Upper lobe of left lung (tissue), 6 donors: ENCODE results near the gene PPARD. TPM values are rescaled to one million over a fixed set of nuclear protein-coding genes. Genes with fewer than 3 reads are reported as not detected.

ENCODE experiments used
- ATAC-seq, 2 donors: fragments of 200-7000 bp; cut with Tn5 transposase; one replicate each; pipeline ENCODE4 v1.9.1; 2022; ENCODE audit warnings: mild to moderate bottlenecking in 2 of 2, moderate library complexity in 2 of 2; ENCODE audit not compliant: low FRiP score in 2 of 2
- DNase-seq, 2 donors: peaks; one replicate each; pipeline ENCODE4 v3.0.0-alpha.2; 2019 to 2020
- H3K27ac ChIP-seq, 4 donors: fragments of 200-600 bp; sonication (generic); one replicate each; pipeline ENCODE4 v1.5.1; 2016 to 2019
- H3K27me3 ChIP-seq, 4 donors: fragments of 200-600 bp; sonication (generic); one replicate each; pipeline ENCODE4 v1.5.1; 2017 to 2019
- H3K36me3 ChIP-seq, 4 donors: fragments of 200-600 bp; sonication (generic); one replicate each; pipeline ENCODE4 v1.5.1; 2016 to 2019
- H3K4me1 ChIP-seq, 4 donors: fragments of 200-600 bp; sonication (generic); one replicate each; pipeline ENCODE4 v1.5.1; 2018 to 2019
- H3K4me3 ChIP-seq, 4 donors: fragments of 200-600 bp; sonication (generic); one replicate each; pipeline ENCODE4 v1.5.1; 2017 to 2019; ENCODE audit warnings: mild to moderate bottlenecking in 2 of 4, moderate library complexity in 1 of 4
- H3K9me3 ChIP-seq, 4 donors: fragments of 200-600 bp; sonication (generic); one replicate each; pipeline ENCODE4 v1.5.1; 2018 to 2019
- CTCF ChIP-seq, 6 experiments: fragments of 450-650 bp in 4 of 6; fragments of 200-600 bp in 2 of 6; sonication (generic) in 2 of 6; IDR thresholded peaks; one replicate each; pipeline ENCODE4 v1.5.1; 2016 to 2019; ENCODE audit warnings: antibody characterized with exemption in 6 of 6
- EP300 ChIP-seq, 4 donors: sonication (generic); formaldehyde crosslinking; IDR thresholded peaks; one replicate each; pipeline ENCODE4 v1.5.1; 2017; ENCODE audit warnings: antibody characterized with exemption in 4 of 4, control low read depth in 2 of 4
- POLR2A ChIP-seq, 4 donors: fragments of 450-650 bp; IDR thresholded peaks; one replicate each; pipeline ENCODE4 v1.5.1; 2016 to 2017; ENCODE audit warnings: antibody characterized with exemption in 4 of 4, mild to moderate bottlenecking in 2 of 4
- POLR2AphosphoS5 ChIP-seq, 2 donors: sonication (generic); formaldehyde crosslinking; IDR thresholded peaks; one replicate each; pipeline ENCODE4 v1.5.1; 2017; ENCODE audit warnings: antibody characterized with exemption in 2 of 2
- WGBS, 2 donors: methylation state at CpG; one replicate each; pipeline ENCODE4 v1.1.5; 2017 to 2018; 5-methylcytosine and 5-hydroxymethylcytosine counted together
- total RNA-seq, 6 donors: library from RNA; depleted of rRNA in 4 of 6; stranded (reverse); fragments of >200 nt in 4 of 6; gene quantifications; one replicate each; pipeline versions ENCODE4 v1.1.0 to v1.2.1, GENCODE V29; 2016 to 2021
- donor health status: DM: no; HTN: no; CAD: no; lungs with moderate emphysema.
- donor health status: DM: no; HTN: yes; CAD: no; lungs with severe emphysema.

Gene PPARD
- total RNA-seq, 6 donors from 2014 or later = 14.8 to 48.2 (median 31.5) TPM

DNA sequence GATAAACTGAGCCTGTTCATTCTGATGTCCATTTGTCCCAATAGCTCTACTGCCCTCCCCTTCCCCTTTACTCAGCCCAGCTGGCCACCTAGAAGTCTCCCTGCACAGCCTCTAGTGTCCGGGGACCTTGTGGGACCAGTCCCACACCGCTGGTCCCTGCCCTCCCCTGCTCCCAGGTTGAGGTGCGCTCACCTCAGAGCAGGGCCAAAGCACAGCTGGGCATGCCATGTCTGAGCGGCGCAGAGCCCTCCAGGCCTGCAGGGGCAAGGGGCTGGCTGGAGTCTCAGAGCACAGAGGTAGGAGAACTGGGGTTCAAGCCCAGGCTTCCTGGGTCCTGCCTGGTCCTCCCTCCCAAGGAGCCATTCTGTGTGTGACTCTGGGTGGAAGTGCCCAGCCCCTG, 85.1 kb downstream of the PPARD start:
- H3K9me3 ChIP-seq = peaks cover 4 to 22% (median 12%) of the 10 kb centered on the region in 4 donors
- ATAC-seq = peak in 1 of 2 donors; percentile 9
- H3K27me3 ChIP-seq = no peaks in the 10 kb centered on the region
- H3K4me3 ChIP-seq = no peak overlapping the region
- TF ChIP-seq POLR2AphosphoS5 (IDR thresholded peaks at IDR 0.05) (no peak), POLR2A (IDR thresholded peaks at IDR 0.05) (no peak), EP300 (IDR thresholded peaks at IDR 0.05) (no peak), CTCF (IDR thresholded peaks at IDR 0.05) (no peak)
- H3K27ac ChIP-seq = no peak overlapping the region
- WGBS, 2 donors = 96 to 100% methylated on average over 2 to 5 of the region's 5 CpGs
- peaks cover 0 to 12% (median 7%) of the 10 kb centered on the region in 4 donors for H3K4me1 ChIP-seq
- peak in 1 of 2 donors; percentile 47 for DNase-seq
- peaks cover 6 to 48% (median 30%) of the 10 kb centered on the region in 4 donors for H3K36me3 ChIP-seq

GRCh38 chr6:35427851-35428321, 85.5 kb downstream of the PPARD start:
- H3K4me3 ChIP-seq = no peak overlapping the region
- H3K4me1 ChIP-seq = peaks cover 0 to 12% (median 7%) of the 10 kb centered on the region in 4 donors
- H3K27me3 ChIP-seq = no peaks in the 10 kb centered on the region
- no peak overlapping the region for H3K27ac ChIP-seq
- DNase-seq (no peak), ATAC-seq (no peak)
- H3K36me3 ChIP-seq = peaks cover 4 to 46% (median 29%) of the 10 kb centered on the region in 4 donors
- H3K9me3 ChIP-seq = peaks cover 4 to 22% (median 12%) of the 10 kb centered on the region in 4 donors
- TF ChIP-seq POLR2A (IDR thresholded peaks at IDR 0.05) (no peak), CTCF (IDR thresholded peaks at IDR 0.05) (no peak), POLR2AphosphoS5 (IDR thresholded peaks at IDR 0.05) (no peak), EP300 (IDR thresholded peaks at IDR 0.05) (no peak)
- WGBS, 2 donors = 77 to 91% methylated on average over 8 to 9 of the region's 9 CpGs

- 87 to 89% methylated on average over 8 to 10 of the region's 10 CpGs for WGBS, 2 donors
- H3K27me3 ChIP-seq = no peaks in the 10 kb centered on the region
- peaks cover 4 to 22% (median 12%) of the 10 kb centered on the region in 4 donors for H3K9me3 ChIP-seq
- no peak overlapping the region for H3K27ac ChIP-seq
- TF ChIP-seq POLR2AphosphoS5 (IDR thresholded peaks at IDR 0.05) (no peak), EP300 (IDR thresholded peaks at IDR 0.05) (no peak), POLR2A (IDR thresholded peaks at IDR 0.05) (no peak), CTCF (IDR thresholded peaks at IDR 0.05) (no peak)
- peaks cover 0 to 12% (median 7%) of the 10 kb centered on the region in 4 donors for H3K4me1 ChIP-seq
- H3K36me3 ChIP-seq = peaks cover 4 to 43% (median 29%) of the 10 kb centered on the region in 4 donors
- no peak overlapping the region for H3K4me3 ChIP-seq
- ATAC-seq = no peak
- DNase-seq = no peak
Observed at GRCh38 chr6:35428421-35429149, 86.2 kb downstream of the PPARD start.

- ATAC-seq (no peak), DNase-seq (no peak)
- H3K27me3 ChIP-seq = no peaks in the 10 kb centered on the region
- WGBS, 2 donors = 90 to 95% methylated on average over 2 of the region's 2 CpGs
- H3K36me3 ChIP-seq = peaks cover 4 to 34% (median 20%) of the 10 kb centered on the region in 4 donors
- peaks cover 4 to 22% (median 12%) of the 10 kb centered on the region in 4 donors for H3K9me3 ChIP-seq
- no peak overlapping the region for H3K27ac ChIP-seq
- H3K4me3 ChIP-seq = no peak overlapping the region
- no peak for TF ChIP-seq CTCF (IDR thresholded peaks at IDR 0.05)
- TF ChIP-seq POLR2A (IDR thresholded peaks at IDR 0.05) = no peak
- TF ChIP-seq EP300 (IDR thresholded peaks at IDR 0.05) = no peak
- TF ChIP-seq POLR2AphosphoS5 (IDR thresholded peaks at IDR 0.05) = no peak
- peaks cover 0 to 12% (median 7%) of the 10 kb centered on the region in 4 donors for H3K4me1 ChIP-seq
Observed at GRCh38 chr6:35429463-35429862, 87.1 kb downstream of the PPARD start.
